Measurements from ENCODE around the gene KCNH2. TPM values are rescaled to one million over a fixed set of nuclear protein-coding genes. Genes with fewer than 3 reads are reported as not detected.

KCNH2 gene
- total and polyA plus RNA-seq, 2 of the 8 experiments (the other 6 are each of a cell fraction or from before 2014, with no cell fraction given): 8.0 to 15.0 TPM

DNA sequence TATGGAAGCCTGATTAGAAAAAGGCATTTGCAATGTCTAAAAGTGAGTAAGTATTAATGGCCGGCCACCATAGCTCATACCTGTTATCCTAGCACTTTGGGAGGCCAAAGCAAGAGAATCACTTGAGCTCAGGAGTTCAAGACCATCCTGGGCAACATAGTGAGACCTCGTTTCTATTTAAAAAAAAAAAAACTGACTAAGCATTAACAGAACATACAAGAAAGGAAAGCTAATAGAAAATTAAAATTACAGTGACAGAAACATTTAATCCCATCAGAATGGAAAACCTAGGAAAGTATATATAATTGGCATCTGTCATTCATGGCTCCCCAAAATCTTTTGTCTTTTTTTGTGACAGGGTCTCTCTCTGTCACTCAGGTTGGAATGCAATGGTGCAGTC is 69.9 kb downstream of the KCNH2 start:
- no peak overlapping the region for H2BK120ac ChIP-seq (replicated peaks; ENCODE audit: low read depth, low read length)
- no peak overlapping the region for H3K27ac ChIP-seq (ENCODE audit: low read depth, low read length)
- TF ChIP-seq HDAC6 (IDR thresholded peaks at IDR 0.05; ENCODE audit: low read depth, low read length): no peak
- CTCF ChIA-PET (ENCODE audit: partially characterized antibody): interaction anchor here (0.6 to 3.6 kb wide), 10 partner anchors 10 to 181 kb away, joined by 3 to 24 read pairs (median 4); no protein-coding TSS in a partner anchor
- no peaks in the 10 kb centered on the region for H3K36me3 ChIP-seq (ENCODE audit: control insufficient read depth in 2 of 4, insufficient read depth in 4 of 4, low read length in 3 of 4)
- no peak overlapping the region for H3K9ac ChIP-seq (replicated peaks in 1 of 4; ENCODE audit: extremely low read depth in 1 of 4, low read depth in 3 of 4, low read length in 3 of 4)
- no peak overlapping the region for H2BK15ac ChIP-seq (ENCODE audit: low read length)
- no peak overlapping the region for H3K4ac ChIP-seq (replicated peaks; ENCODE audit: insufficient read length, low read depth, low read length)
- no peaks in the 10 kb centered on the region; a peak in 1 of 7 replicates for H3K27me3 ChIP-seq (replicated peaks in 1 of 4; ENCODE audit: control insufficient read depth in 3 of 4, extremely low read depth in 1 of 4, insufficient read depth in 3 of 4, low read length in 3 of 4)
- WGBS, 2 experiments (ENCODE audit: extremely low coverage in 1 of 2, insufficient coverage in 1 of 2, insufficient read length in 1 of 2, insufficient replicate concordance in 2 of 2, low coverage in 1 of 2, low lambda C conversion rate in 2 of 2, missing lambda C conversion rate in 1 of 2): 88% methylated on average over 2 of the region's 2 CpGs; no CpG with 5 or more reads in 1 of the 2 experiments
- H2AK5ac ChIP-seq (ENCODE audit: low read depth, low read length): no peak overlapping the region
- H3K18ac ChIP-seq (ENCODE audit: extremely low read depth, low read length): no peak overlapping the region
- no peak overlapping the region for H3K23ac ChIP-seq (ENCODE audit: insufficient read length)
- H4K5ac ChIP-seq (ENCODE audit: insufficient read length, low read depth, low read length): no peak overlapping the region
- no peak overlapping the region for H2AFZ ChIP-seq (ENCODE audit: low read length)
- H3K14ac ChIP-seq (ENCODE audit: insufficient read length): no peak overlapping the region
- POLR2A ChIA-PET (ENCODE audit: partially characterized antibody): interaction anchor here (1.2 kb wide), 1 partner anchor 37 kb away, joined by 3 read pairs; no protein-coding TSS in a partner anchor
- no peaks in the 10 kb centered on the region for H3K9me3 ChIP-seq (ENCODE audit: insufficient read depth in 2 of 2, low read depth in 1 of 2, low read length in 1 of 2)
- no peak overlapping the region for H3K4me2 ChIP-seq (ENCODE audit: insufficient read depth in 1 of 2, low read depth in 2 of 2, low read length in 2 of 2)
- no peak overlapping the region for H4K8ac ChIP-seq (ENCODE audit: extremely low read depth, insufficient read depth, low read length)
- H2BK12ac ChIP-seq (ENCODE audit: low read depth, low read length): no peak overlapping the region
- H2BK5ac ChIP-seq (ENCODE audit: low read depth, low read length): no peak overlapping the region
- H3K56ac ChIP-seq (replicated peaks; ENCODE audit: insufficient read length, low read depth, low read length): no peak overlapping the region
- no peak overlapping the region for H3K4me3 ChIP-seq (ENCODE audit: extremely low read depth in 1 of 4, insufficient read depth in 2 of 4, low read depth in 3 of 4, low read length in 4 of 4)
- DNase-seq (ENCODE audit: low read depth in 1 of 2, low spot score in 2 of 2): no peak
- no peaks in the 10 kb centered on the region for H3K79me1 ChIP-seq (ENCODE audit: low read depth, low read length)
- FAIRE-seq: no peak
- no peak overlapping the region for H2BK20ac ChIP-seq (ENCODE audit: low read length)
- H3K4me1 ChIP-seq (replicated peaks in 1 of 4; ENCODE audit: control insufficient read depth in 3 of 4, insufficient read depth in 4 of 4, low read length in 3 of 4): peaks cover 0 to 8% (median 0%) of the 10 kb centered on the region in 4 experiments; a peak in 2 of 7 replicates
- H3K23me2 ChIP-seq (ENCODE audit: low read depth, low read length): peaks cover 13% of the 10 kb centered on the region; the same call in 1 of the 2 replicates
- H4K91ac ChIP-seq (replicated peaks; ENCODE audit: insufficient read length, low read length): no peak overlapping the region
- no peaks in the 10 kb centered on the region for H3K79me2 ChIP-seq (ENCODE audit: control insufficient read depth in 1 of 2, insufficient read depth in 2 of 2, low read length in 2 of 2)
- H4K20me1 ChIP-seq (replicated peaks in 1 of 2; ENCODE audit: control insufficient read depth in 1 of 2, insufficient read depth in 2 of 2, low read length in 2 of 2): no peaks in the 10 kb centered on the region

All from H1 (cell line).